ENCODE data around the gene UBR7.
A peak's percentile ranks its signal among the peaks of the same experiment; 100 is the strongest.

DNA sequence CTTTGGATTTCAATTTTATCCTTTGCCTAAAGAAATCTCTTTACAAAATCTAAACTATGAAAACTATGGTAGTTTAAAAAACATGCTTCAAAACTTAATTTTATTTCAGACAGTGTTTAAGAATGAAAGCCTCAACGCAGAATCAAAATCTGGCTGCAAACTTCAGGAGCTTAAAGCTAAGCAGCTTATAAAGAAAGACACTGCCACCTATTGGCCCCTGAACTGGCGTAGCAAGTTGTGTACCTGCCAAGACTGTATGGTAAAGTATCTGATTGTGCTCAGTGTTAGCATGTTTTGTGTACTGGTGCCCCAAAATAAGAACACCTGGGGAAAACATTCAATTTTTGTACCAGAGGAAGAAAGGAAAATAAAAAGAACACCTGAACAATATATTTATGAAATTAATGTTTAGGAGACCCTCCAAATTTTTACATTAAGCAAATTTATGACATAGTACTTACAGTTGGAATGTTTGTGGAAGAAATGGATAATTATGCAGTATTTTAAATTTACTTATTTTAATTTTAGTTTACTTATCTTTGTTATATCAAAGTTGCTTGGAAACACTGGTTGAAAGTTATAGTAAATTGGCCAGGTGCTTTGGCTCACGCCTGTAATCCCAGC is 12.2 kb downstream of the UBR7 start:
- TF ChIP-seq, protein P1, sequence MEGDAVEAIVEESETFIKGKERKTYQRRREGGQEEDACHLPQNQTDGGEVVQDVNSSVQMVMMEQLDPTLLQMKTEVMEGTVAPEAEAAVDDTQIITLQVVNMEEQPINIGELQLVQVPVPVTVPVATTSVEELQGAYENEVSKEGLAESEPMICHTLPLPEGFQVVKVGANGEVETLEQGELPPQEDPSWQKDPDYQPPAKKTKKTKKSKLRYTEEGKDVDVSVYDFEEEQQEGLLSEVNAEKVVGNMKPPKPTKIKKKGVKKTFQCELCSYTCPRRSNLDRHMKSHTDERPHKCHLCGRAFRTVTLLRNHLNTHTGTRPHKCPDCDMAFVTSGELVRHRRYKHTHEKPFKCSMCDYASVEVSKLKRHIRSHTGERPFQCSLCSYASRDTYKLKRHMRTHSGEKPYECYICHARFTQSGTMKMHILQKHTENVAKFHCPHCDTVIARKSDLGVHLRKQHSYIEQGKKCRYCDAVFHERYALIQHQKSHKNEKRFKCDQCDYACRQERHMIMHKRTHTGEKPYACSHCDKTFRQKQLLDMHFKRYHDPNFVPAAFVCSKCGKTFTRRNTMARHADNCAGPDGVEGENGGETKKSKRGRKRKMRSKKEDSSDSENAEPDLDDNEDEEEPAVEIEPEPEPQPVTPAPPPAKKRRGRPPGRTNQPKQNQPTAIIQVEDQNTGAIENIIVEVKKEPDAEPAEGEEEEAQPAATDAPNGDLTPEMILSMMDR (conservative IDR thresholded peaks at IDR 0.05; ENCODE audit: low read depth in 2 of 2): peak; percentile 81 to 82
- TF ChIP-seq POLR2AphosphoS5 (IDR thresholded peaks at IDR 0.05; ENCODE audit: low read depth): no peak
- no peak for TF ChIP-seq EZH2phosphoT487 (IDR thresholded peaks at IDR 0.05; ENCODE audit: unreplicated experiment)
- no peak for TF ChIP-seq EZH2 (IDR thresholded peaks at IDR 0.05; ENCODE audit: low read depth, unreplicated experiment)
- TF ChIP-seq, protein P2, sequence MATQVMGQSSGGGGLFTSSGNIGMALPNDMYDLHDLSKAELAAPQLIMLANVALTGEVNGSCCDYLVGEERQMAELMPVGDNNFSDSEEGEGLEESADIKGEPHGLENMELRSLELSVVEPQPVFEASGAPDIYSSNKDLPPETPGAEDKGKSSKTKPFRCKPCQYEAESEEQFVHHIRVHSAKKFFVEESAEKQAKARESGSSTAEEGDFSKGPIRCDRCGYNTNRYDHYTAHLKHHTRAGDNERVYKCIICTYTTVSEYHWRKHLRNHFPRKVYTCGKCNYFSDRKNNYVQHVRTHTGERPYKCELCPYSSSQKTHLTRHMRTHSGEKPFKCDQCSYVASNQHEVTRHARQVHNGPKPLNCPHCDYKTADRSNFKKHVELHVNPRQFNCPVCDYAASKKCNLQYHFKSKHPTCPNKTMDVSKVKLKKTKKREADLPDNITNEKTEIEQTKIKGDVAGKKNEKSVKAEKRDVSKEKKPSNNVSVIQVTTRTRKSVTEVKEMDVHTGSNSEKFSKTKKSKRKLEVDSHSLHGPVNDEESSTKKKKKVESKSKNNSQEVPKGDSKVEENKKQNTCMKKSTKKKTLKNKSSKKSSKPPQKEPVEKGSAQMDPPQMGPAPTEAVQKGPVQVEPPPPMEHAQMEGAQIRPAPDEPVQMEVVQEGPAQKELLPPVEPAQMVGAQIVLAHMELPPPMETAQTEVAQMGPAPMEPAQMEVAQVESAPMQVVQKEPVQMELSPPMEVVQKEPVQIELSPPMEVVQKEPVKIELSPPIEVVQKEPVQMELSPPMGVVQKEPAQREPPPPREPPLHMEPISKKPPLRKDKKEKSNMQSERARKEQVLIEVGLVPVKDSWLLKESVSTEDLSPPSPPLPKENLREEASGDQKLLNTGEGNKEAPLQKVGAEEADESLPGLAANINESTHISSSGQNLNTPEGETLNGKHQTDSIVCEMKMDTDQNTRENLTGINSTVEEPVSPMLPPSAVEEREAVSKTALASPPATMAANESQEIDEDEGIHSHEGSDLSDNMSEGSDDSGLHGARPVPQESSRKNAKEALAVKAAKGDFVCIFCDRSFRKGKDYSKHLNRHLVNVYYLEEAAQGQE (IDR thresholded peaks at IDR 0.05; ENCODE audit: unreplicated experiment): no peak
- TF ChIP-seq JUNB (IDR thresholded peaks at IDR 0.05; ENCODE audit: unreplicated experiment): no peak

Measured in GM23338 (cell line).